HG03457 (cell line): Measurements from ENCODE around the gene RPS14.
"Not testable (repeated sequence)": the region's sequence is repeated elsewhere in the genome, so short reads cannot be mapped to it uniquely, and the experiment has no call there.

ENCODE experiments used
- ATAC-seq: cut with Tn5 transposase; IDR thresholded peaks from one replicate; pipeline ENCODE4 v1.9.1; 2021; ENCODE audit warnings: moderate number of reproducible peaks; ENCODE audit not compliant: unreplicated experiment

RPS14 gene

GRCh38 chr5:150481972-150482406 lies 32.5 kb upstream of the RPS14 start:
- no peak for ATAC-seq

- no peak for ATAC-seq
Observed at GRCh38 chr5:150481708-150481965, 32.1 kb upstream of the RPS14 start.

- no peak for ATAC-seq
Observed at GRCh38 chr5:150479416-150479815, 29.9 kb upstream of the RPS14 start.

- ATAC-seq = not testable (repeated sequence)
Observed at GRCh38 chr5:150476568-150476967, 27.0 kb upstream of the RPS14 start.

GRCh38 chr5:150473673-150474358 lies 24.3 kb upstream of the RPS14 start:
- no peak for ATAC-seq

- ATAC-seq = no peak
Observed at GRCh38 chr5:150469718-150470469, 20.4 kb upstream of the RPS14 start.

GRCh38 chr5:150468206-150468605 lies 18.7 kb upstream of the RPS14 start:
- no peak for ATAC-seq

- no peak for ATAC-seq
Observed at GRCh38 chr5:150465927-150466326, 16.4 kb upstream of the RPS14 start.

- no peak for ATAC-seq
Observed at GRCh38 chr5:150464554-150465012, 15.0 kb upstream of the RPS14 start.

- ATAC-seq = peak; percentile 61
Observed at GRCh38 chr5:150461231-150461630, 11.7 kb upstream of the RPS14 start.

- ATAC-seq = no peak
Observed at GRCh38 chr5:150460781-150461180, 11.2 kb upstream of the RPS14 start.

GRCh38 chr5:150458802-150459557 lies 9.4 kb upstream of the RPS14 start:
- ATAC-seq = peak; percentile 65

- ATAC-seq = no peak
Observed at GRCh38 chr5:150457562-150458240, 8.2 kb upstream of the RPS14 start.

- ATAC-seq = no peak
Observed at GRCh38 chr5:150457121-150457520, 7.6 kb upstream of the RPS14 start.

- no peak for ATAC-seq
Observed at GRCh38 chr5:150454492-150455229, 5.1 kb upstream of the RPS14 start.

- ATAC-seq = not testable (repeated sequence)
Observed at GRCh38 chr5:150454027-150454426, 4.5 kb upstream of the RPS14 start.

GRCh38 chr5:150452914-150453313 lies 3.4 kb upstream of the RPS14 start:
- ATAC-seq = no peak

- no peak for ATAC-seq
Observed at GRCh38 chr5:150451594-150451993, 2.1 kb upstream of the RPS14 start.

- ATAC-seq = peak; percentile 23
Observed at GRCh38 chr5:150448952-150449516, 505 bp downstream of the RPS14 start.

GRCh38 chr5:150448334-150448733 lies 1.2 kb downstream of the RPS14 start:
- ATAC-seq = no peak
